Heart left ventricle (tissue), 13 donors: ENCODE results near the gene SORBS2.

Experiments used
- POLR2A ChIP-seq, 2 donors: fragments of 450-650 bp; IDR thresholded peaks; one replicate each; pipeline ENCODE4 v1.6.1; 2017; ENCODE audit warnings: antibody characterized with exemption in 2 of 2, mild to moderate bottlenecking in 2 of 2, moderate library complexity in 2 of 2
- TF ChIP-seq, protein P1 (sequence below), 12 donors: fragments of 200-600 bp; sonication (generic) in 4 of 12; IDR thresholded peaks; one replicate each; pipeline versions ENCODE4 v1.5.0 to v1.8.0; 2018 to 2022; ENCODE audit warnings: antibody characterized with exemption in 12 of 12, mild to moderate bottlenecking in 5 of 12
- donor health status: ischemic (EF 13 %, LVEDD 7.1; RV severe dilation, severe dysfunction).
- donor health status: DM: no; HTN: yes; CAD: no.
- donor health status: DM: no; HTN: no; CAD: no.
- donor health status: ischemic (EF 25% LVEDD 6.9; RV normal size, moderate dysfunction).
- donor health status: ischemic (EF 25% LVEDD 5.7; RV mildly dilated, moderate dysfunction).
- donor health status: ischemic (EF 35%, LVEDD 5.7; RV mildly dilated, moderate dysfunction).
- donor health status: nonischemic (EF 11% LVEDD 7.7; RV severe dilation, severe dysfunction).
- donor health status: DM: yes; HTN: yes; CAD: no.
- donor health status: PGD.
- donor health status: ischemic (EF 29% LVEDD 5.4; RV normal size, mild dysfunction).
- donor health status: nonischemic (EF 23%, LVEDD 6.1; RV moderate dilation, normal function).

DNA sequence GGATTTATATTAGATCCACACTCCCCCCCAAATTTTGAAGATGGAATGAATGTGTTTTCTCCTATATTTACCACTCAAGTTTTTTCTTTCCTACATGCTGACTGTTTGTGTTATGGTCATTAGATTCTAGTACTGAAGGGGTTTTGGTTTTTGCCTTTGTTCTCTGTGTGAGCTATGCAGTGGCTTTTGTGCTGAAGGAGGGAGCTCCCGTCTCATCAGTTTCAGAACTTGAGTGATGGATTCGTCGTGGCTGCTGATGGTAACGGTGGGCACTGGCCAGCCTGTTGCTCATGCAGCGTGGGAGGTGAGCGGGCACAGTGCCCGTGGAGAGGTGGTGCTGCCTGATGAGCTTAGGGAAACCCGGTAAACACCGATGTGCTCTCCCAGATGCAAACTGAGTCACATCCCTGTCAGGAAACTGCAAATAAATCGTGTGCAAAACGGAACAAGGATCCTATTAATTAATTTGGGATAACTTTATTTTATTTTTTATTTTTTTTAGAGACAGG lies 101.5 kb downstream of the SORBS2 start:
- TF ChIP-seq POLR2A (IDR thresholded peaks at IDR 0.05) = no peak
- TF ChIP-seq, protein P1, sequence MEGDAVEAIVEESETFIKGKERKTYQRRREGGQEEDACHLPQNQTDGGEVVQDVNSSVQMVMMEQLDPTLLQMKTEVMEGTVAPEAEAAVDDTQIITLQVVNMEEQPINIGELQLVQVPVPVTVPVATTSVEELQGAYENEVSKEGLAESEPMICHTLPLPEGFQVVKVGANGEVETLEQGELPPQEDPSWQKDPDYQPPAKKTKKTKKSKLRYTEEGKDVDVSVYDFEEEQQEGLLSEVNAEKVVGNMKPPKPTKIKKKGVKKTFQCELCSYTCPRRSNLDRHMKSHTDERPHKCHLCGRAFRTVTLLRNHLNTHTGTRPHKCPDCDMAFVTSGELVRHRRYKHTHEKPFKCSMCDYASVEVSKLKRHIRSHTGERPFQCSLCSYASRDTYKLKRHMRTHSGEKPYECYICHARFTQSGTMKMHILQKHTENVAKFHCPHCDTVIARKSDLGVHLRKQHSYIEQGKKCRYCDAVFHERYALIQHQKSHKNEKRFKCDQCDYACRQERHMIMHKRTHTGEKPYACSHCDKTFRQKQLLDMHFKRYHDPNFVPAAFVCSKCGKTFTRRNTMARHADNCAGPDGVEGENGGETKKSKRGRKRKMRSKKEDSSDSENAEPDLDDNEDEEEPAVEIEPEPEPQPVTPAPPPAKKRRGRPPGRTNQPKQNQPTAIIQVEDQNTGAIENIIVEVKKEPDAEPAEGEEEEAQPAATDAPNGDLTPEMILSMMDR (IDR thresholded peaks at IDR 0.05) = no peak
